ENCODE results near the gene SLC38A1.

Gene SLC38A1

DNA sequence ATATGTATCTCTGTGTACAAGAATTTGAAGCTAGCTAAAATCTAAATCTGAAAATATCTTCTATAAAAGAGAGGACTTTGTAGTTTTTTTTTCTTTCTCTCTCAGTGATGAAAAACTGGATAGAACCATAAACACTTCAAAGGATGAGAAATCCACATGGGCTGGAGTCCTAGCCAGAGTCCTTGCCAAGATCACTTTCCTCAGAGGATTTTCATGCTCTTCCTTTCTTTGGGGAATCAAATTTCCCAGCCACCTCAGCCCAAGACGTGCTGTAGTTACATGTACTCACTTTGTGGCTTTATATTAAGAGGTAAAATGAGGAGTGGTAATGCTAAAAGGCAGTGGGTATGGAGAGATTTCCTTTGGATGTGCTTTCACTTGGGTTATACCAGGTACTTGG lies 110.3 kb downstream of the SLC38A1 start:
- TF ChIP-seq, protein P1, sequence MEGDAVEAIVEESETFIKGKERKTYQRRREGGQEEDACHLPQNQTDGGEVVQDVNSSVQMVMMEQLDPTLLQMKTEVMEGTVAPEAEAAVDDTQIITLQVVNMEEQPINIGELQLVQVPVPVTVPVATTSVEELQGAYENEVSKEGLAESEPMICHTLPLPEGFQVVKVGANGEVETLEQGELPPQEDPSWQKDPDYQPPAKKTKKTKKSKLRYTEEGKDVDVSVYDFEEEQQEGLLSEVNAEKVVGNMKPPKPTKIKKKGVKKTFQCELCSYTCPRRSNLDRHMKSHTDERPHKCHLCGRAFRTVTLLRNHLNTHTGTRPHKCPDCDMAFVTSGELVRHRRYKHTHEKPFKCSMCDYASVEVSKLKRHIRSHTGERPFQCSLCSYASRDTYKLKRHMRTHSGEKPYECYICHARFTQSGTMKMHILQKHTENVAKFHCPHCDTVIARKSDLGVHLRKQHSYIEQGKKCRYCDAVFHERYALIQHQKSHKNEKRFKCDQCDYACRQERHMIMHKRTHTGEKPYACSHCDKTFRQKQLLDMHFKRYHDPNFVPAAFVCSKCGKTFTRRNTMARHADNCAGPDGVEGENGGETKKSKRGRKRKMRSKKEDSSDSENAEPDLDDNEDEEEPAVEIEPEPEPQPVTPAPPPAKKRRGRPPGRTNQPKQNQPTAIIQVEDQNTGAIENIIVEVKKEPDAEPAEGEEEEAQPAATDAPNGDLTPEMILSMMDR (IDR thresholded peaks at IDR 0.05; ENCODE audit: borderline replicate concordance, insufficient read depth, low read depth, low read length): no peak
- no peak overlapping the region for H3K4me3 ChIP-seq (ENCODE audit: low read depth, low read length)

GRCh38 chr12:46154221-46154985 lies 114.4 kb downstream of the SLC38A1 start:
- TF ChIP-seq, protein P1 (IDR thresholded peaks at IDR 0.05; ENCODE audit: borderline replicate concordance, insufficient read depth, low read depth, low read length): no peak
- H3K4me3 ChIP-seq (ENCODE audit: low read depth, low read length): no peak overlapping the region

DNA sequence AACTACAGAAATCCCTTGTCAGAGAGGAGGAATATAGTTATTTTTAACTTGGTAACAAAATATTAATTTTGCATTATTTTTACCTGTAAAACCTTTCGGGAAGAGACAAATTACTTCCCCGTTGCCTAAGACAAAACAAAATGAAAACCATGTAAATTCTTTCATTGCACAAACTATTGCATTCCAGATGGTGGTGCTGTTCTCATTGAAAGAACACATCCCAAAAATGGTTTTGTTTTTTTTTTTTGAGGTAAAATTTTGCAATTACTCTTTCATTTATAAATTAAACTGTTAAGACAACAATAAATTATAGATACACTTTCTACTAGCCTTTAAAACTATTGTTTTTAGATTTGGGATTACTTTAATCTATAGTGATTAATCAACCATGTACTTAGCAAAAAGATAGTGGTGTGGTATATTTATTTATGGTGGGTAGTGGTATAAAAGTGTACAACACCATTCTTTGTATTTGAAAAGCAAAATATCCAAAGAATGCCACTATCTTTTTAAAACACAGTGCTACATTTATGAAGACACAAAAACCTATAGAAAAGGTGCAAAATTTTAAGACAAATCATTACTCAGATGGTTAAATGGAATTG lies 115.5 kb downstream of the SLC38A1 start:
- H3K4me3 ChIP-seq (ENCODE audit: low read depth, low read length): no peak overlapping the region

DNA sequence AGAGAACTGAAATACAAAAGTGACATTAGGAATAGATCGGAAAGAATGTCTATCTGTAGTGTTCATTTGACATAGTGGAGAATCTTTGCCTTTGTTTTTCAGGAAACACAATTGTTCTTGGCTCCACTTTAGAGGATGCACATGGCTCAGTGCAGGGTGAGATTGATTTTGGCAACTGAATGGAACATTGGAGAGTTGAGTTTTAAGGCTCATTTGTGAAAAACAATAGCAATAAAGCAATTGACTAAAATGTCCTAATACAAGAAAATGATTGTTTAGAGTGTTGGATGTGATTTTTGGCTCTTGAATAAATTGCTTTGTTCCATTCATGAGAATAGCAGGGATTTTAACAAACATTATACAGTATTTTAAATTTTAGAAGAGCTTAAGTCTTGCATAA lies 116.4 kb downstream of the SLC38A1 start:
- TF ChIP-seq, protein P1 (IDR thresholded peaks at IDR 0.05; ENCODE audit: borderline replicate concordance, insufficient read depth, low read depth, low read length): no peak
- no peak overlapping the region for H3K4me3 ChIP-seq (ENCODE audit: low read depth, low read length)

More for the DNA sequence above, 115.5 kb downstream of the SLC38A1 start:
- TF ChIP-seq, protein P1 (IDR thresholded peaks at IDR 0.05; ENCODE audit: borderline replicate concordance, insufficient read depth, low read depth, low read length): peak; percentile 33; the same call in 1 of the 2 replicates

DNA sequence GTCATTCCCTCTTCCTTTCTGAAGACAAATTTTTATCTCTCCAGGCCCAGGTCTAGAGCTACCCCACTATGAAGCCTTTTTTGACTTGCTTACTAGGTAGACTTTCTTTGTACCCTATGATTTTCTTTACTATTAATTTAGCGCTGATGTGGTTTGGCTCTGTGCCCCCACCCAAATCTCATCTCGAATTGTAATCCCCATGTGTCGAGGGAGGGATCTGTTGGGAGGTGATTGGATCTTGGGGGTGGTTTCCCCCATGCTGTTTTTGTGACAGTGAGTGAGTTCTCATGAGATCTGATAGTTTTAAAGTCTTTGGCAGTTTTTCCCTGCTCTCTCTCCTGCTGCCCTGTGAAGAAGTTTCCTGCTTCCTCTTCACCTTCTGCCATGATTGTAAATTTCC lies 118.1 kb downstream of the SLC38A1 start:
- H3K4me3 ChIP-seq (ENCODE audit: low read depth, low read length): no peak overlapping the region
- TF ChIP-seq, protein P1 (IDR thresholded peaks at IDR 0.05; ENCODE audit: borderline replicate concordance, insufficient read depth, low read depth, low read length): no peak

DNA sequence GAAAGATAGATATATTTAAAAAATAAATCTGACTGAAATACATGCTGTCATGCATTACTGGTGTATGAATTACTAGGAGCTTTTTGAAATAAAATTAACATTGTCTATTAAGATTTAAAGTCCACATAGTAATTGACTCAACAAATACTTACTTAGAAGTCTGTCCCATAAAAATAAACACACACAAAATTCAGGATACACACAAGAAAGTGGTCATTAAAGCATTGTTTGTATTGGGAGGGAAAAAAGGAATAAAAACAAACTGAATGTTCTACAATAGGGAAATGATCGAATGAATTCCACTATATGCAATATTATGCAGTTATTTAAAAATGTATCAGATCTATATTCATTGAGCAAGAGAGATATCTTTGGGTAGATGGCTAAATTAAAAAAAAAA lies 118.9 kb downstream of the SLC38A1 start:
- TF ChIP-seq, protein P1 (IDR thresholded peaks at IDR 0.05; ENCODE audit: borderline replicate concordance, insufficient read depth, low read depth, low read length): no peak
- H3K4me3 ChIP-seq (ENCODE audit: low read depth, low read length): no peak overlapping the region

GRCh38 chr12:46149079-46149464 lies 119.8 kb downstream of the SLC38A1 start:
- H3K4me3 ChIP-seq (ENCODE audit: low read depth, low read length): no peak overlapping the region
- TF ChIP-seq, protein P1 (IDR thresholded peaks at IDR 0.05; ENCODE audit: borderline replicate concordance, insufficient read depth, low read depth, low read length): no peak
